Activated CD8-positive, alpha-beta T cell treated with anti-CD3 and anti-CD28 coated beads, Interleukin-2, amount 10 ng/mL, durations not matched to agents 7 days and 5 days (primary cell): ENCODE data around the gene PDPR. TPM values are rescaled to one million over a fixed set of nuclear protein-coding genes. Genes with fewer than 3 reads are reported as not detected.
"Not testable (repeated sequence)": the region's sequence is repeated elsewhere in the genome, so short reads cannot be mapped to it uniquely, and the experiment has no call there.

ENCODE experiments used
- ATAC-seq: fragments of 150-1000 bp; cut with Tn5 transposase; one replicate; pipeline ENCODE4 v1.10.0; 2021; ENCODE audit warnings: moderate library complexity
- CTCF ChIA-PET: fragments of 350-600 bp; sonication (Branson Sonifier 250); formaldehyde crosslinking; loops from one replicate; lab custom pipeline; 2021; ENCODE audit warnings: antibody characterized with exemption; lab: Charles Lee
- POLR2A ChIA-PET: fragments of 350-600 bp; sonication (Branson Sonifier 250); formaldehyde crosslinking; loops from one replicate; lab custom pipeline; 2021; ENCODE audit warnings: antibody characterized with exemption; lab: Charles Lee
- DNase-seq: peaks from one replicate; pipeline ENCODE4 v3.0.0-alpha.2; 2020
- H3K27ac Mint-ChIP-seq: one replicate; pipeline ENCODE4 v1.8.0; 2021; ENCODE audit warnings: mild to moderate bottlenecking, mixed read lengths
- H3K27me3 Mint-ChIP-seq: one replicate; pipeline ENCODE4 v1.8.0; 2021; ENCODE audit warnings: low read depth, mixed read lengths
- H3K36me3 Mint-ChIP-seq: one replicate; pipeline ENCODE4 v1.8.0; 2021; ENCODE audit warnings: low read depth, mixed read lengths
- H3K4me1 Mint-ChIP-seq: one replicate; pipeline ENCODE4 v1.8.0; 2021; ENCODE audit warnings: low read depth, mixed read lengths
- H3K4me3 Mint-ChIP-seq: one replicate; pipeline ENCODE4 v1.8.0; 2021; ENCODE audit warnings: mild to moderate bottlenecking, mixed read lengths
- H3K9me3 Mint-ChIP-seq: one replicate; pipeline ENCODE4 v1.8.0; 2022; ENCODE audit warnings: mixed read lengths; ENCODE audit not compliant: insufficient read depth
- total RNA-seq, 2 experiments: library from RNA; stranded (reverse); gene quantifications; one replicate each; pipeline ENCODE4 v1.2.3, GENCODE V29; 2021

Gene PDPR
- total RNA-seq = 10 to 100 TPM; 22.8 to 23.3 TPM

DNA sequence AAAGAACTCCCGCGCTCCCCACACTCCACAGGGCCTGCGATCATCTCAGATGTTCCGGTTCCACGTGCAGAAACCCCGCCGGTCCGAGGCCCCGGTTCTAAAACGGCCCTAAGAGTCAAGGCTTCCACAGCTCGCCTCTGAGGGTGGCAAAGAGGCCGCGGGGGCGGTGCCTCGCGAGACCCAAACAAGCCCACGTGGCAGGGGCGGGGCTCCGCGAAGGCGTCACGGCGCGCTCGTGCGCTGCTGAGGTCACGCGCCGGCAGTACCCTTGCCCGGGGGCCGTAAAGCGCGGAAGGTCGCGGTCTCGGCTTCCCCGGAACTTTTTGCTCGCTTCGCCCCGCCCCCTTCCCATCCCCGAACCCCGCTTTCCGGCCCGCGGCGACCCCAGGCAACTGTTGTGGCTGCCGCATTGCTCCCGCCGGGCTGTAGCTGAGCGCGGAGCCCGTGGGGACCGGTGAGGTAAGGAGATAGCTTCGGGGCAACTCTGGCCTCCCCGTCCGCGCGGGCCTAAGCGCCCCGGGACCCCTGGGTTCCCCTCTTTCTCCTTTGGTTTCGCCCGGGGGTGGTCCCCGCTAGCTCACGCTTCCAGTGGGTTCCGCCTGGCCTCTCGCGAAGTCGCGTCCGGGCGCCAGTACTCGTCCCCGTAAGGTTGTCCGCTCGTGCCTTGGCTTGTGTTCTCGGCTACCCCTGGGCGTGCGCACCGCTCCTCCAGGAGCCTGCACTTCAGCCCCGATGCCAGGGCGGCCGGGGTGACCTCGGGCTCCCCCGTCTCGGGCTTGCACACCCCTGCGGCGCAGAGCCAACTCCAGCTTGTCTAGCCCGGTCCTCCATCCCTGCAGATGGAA, at the start of gene PDPR:
Gene PDPR (plus strand): TSS at position 351 of the 845 bp plus-strand sequence. CDS start 6,161 bp downstream, outside the sequence.
- peak within 1 kb of the TSS; percentile 75 for H3K27ac Mint-ChIP-seq
- ATAC-seq (peak; percentile 97), DNase-seq (peak; percentile 95)
- peak within 1 kb of the TSS; percentile 89 for H3K4me3 Mint-ChIP-seq
- ChIA-PET POLR2A (interaction anchor here (0.6 kb wide), 1 partner anchor 45 kb away, joined by 3 read pairs; no protein-coding TSS in a partner anchor), CTCF (interaction anchor here (0.8 kb wide), 1 partner anchor 538 kb away, joined by 3 read pairs; no protein-coding TSS in a partner anchor)
- H3K4me1 Mint-ChIP-seq = peaks cover 20% of the 10 kb centered on the region
- not testable (repeated sequence) for H3K9me3 Mint-ChIP-seq, H3K36me3 Mint-ChIP-seq, H3K27me3 Mint-ChIP-seq

DNA sequence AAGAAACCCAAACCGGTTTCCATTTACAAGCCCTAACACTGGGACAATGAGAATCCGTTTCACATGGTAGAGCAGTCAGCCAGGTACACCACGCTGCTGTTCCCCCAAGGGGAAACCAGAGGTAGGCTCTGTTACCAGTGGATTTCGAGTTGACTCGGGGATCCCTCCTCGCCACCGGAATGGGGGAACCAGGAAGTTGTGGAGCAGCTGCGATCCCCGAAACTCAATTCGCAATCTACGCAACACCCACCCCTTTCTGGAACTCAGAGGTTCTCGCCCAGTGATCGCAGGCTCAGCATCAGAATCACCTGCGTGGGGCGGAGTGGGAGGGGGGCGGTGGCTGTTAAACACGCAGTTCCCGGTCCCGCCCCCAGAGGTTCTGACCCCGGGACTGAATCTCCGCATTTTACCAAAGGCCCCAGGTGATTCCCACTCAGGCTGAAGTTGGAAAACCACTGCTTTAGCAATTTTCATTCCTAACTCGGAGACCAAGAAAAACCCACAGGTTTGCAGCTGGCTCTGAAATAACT, 49.2 kb upstream of the PDPR start:
- peak overlapping the region; percentile 78 for H3K4me3 Mint-ChIP-seq
- H3K36me3 Mint-ChIP-seq, H3K4me1 Mint-ChIP-seq, H3K27ac Mint-ChIP-seq, POLR2A ChIA-PET, CTCF ChIA-PET, H3K9me3 Mint-ChIP-seq, H3K27me3 Mint-ChIP-seq: not testable (repeated sequence)
- ATAC-seq (peak; percentile 38), DNase-seq (peak; percentile 64)

DNA sequence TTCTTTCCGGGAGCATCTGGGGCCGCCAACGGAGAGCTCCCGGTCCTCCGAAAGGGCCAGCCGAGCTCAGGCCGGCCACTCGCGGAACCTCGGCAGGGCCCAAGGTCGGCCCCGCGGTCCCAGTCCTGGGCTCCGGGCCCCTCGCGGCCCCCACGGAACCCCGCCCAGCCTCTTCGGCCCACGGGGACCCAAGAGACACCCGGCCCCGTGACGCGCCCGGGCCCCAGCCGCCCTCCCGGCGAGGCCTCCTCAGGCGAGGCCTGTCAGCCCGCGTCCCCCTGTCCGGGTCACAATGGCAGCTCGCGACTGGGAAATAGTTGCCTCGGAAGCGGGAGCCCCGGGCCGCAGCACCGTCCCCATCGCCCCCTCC, 48.8 kb upstream of the PDPR start:
- H3K9me3 Mint-ChIP-seq, CTCF ChIA-PET, H3K4me1 Mint-ChIP-seq, H3K27ac Mint-ChIP-seq, DNase-seq, H3K36me3 Mint-ChIP-seq, H3K27me3 Mint-ChIP-seq, POLR2A ChIA-PET: not testable (repeated sequence)
- peak; percentile 43 for ATAC-seq
- peak overlapping the region; percentile 78 for H3K4me3 Mint-ChIP-seq

DNA sequence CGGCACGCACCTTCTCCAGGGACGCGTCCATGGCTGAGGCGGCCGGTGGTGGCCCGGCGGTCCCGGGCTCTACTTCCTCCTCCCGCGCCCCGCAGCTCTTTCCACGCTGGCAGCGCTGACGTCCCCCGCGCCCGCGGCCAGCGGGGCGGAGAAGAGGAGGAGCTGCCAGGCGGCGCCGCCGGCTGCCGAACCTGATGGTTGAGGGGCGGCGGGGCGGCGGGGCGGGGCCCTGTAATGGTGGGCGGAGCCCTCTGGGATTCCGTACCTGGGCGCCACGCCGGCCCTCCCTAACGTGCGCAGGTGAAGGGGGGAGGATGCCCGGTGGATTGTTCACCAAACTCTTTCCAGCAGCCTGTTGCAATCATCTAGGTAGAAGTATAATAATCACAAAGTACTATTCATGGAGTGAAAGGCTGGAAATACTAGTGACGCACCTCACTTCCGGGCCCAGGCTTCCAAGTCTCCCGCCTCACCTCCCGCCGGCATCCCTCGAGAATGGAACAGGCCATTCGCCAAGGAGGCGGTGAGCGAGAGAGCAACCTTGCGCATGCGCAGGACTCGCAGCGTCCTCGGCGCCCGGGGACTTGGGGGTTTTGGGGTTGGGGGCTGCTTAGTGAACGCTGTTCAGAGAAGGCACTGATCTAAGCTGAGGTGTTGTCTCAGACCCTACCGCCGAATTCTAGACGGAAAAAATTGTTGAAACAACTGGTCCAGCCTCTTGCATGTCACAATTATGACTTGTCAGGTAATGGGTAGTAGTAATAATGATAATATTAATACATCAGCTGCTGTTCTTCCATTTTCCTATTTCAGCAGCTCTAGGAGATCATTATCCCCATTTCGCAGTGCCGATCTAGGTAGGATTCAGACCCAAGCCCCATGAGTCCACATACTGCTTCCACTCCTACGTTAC, 48.1 kb upstream of the PDPR start:
- H3K4me1 Mint-ChIP-seq, CTCF ChIA-PET: not testable (repeated sequence)
- peak overlapping the region; percentile 82 for H3K4me3 Mint-ChIP-seq

DNA sequence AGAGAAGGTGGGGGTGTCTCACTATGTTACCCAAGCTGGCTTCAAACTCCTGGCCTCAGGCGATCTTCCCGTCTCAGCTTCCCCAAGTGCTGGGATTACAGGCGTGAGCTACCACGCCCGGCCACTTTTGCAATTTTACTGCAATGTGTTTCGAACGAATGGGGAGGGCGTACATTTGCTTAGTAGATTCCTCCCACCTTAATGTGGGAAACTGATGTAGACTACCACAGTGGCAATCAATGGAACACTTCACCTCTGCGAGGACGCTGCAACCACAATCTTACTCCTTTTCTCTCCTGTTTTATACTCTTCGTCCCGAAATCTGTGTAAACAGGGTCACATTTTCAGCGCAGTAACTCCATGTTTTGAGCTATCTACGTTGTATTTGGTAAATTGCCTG, 47.4 kb upstream of the PDPR start:
- H3K36me3 Mint-ChIP-seq, H3K9me3 Mint-ChIP-seq, DNase-seq, H3K27me3 Mint-ChIP-seq, H3K27ac Mint-ChIP-seq, H3K4me1 Mint-ChIP-seq, CTCF ChIA-PET, ATAC-seq, POLR2A ChIA-PET: not testable (repeated sequence)
- peak overlapping the region; percentile 63 for H3K4me3 Mint-ChIP-seq

More for the DNA sequence above, 48.1 kb upstream of the PDPR start:
- H3K27me3 Mint-ChIP-seq, H3K9me3 Mint-ChIP-seq, POLR2A ChIA-PET, H3K36me3 Mint-ChIP-seq: not testable (repeated sequence)
- peak; percentile 93 for DNase-seq
- peak overlapping the region; percentile 77 for H3K27ac Mint-ChIP-seq
- peak; percentile 96 for ATAC-seq

DNA sequence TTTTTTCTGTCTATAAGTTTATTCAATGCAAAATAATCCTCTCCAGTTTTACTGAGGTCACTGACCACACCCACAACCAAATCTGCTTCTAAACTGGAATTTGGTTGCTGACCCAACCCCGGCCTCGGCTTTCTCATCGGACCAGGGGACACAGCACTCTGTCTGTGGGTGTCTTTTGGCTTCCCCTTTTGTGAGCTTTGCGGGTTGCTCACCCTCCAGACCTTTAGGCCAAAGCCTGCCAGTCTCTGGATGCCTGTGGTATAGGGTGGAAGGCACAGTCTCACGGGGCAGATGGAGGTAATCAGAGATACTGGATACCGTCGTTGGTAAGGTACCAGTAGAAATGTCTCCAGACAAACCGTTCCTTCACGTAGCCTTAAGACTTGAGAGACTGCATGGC, 35.1 kb upstream of the PDPR start:
- H3K36me3 Mint-ChIP-seq, H3K27me3 Mint-ChIP-seq, CTCF ChIA-PET, H3K27ac Mint-ChIP-seq, H3K4me1 Mint-ChIP-seq, H3K9me3 Mint-ChIP-seq, POLR2A ChIA-PET, DNase-seq, H3K4me3 Mint-ChIP-seq, ATAC-seq: not testable (repeated sequence)

DNA sequence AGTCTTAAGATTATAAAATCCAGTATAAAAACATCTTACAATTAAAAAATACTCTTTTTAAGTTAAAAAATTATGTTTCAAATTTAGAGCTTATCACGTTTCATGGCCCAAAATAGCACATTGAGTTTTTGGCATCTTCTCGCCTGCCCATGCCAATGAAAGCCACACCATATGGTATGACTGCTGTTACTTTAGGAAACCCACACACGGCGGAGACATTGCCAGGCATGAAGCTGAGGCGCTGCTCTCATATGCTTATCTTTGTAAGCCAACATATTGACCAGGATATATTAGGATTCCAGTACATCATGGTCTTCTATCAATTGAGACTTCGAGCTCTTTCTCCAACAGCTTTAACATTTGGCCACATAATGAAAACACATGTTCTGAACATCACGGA, 32.9 kb upstream of the PDPR start:
- H3K4me1 Mint-ChIP-seq, H3K27ac Mint-ChIP-seq, H3K4me3 Mint-ChIP-seq, POLR2A ChIA-PET, H3K36me3 Mint-ChIP-seq, H3K27me3 Mint-ChIP-seq, DNase-seq, H3K9me3 Mint-ChIP-seq, CTCF ChIA-PET, ATAC-seq: not testable (repeated sequence)

DNA sequence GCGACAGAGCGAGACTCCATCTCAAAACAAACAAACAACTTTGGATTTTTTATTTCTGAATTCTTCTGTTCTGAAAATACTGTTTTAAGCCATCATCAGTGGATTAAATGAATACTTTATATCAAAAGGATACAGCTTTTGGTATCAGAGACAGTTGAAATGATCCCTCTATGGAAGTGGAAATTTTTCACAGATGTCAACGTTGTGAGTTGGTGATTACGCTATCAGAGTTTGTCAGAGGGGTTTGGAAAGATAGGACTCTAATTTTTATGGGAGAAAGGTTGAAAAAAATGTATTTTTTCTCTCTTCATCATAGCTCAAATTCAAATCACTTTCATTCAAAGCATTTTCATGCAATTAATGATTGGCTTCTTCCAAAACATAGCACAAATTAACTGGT, 30.2 kb upstream of the PDPR start:
- H3K4me3 Mint-ChIP-seq, H3K27me3 Mint-ChIP-seq, DNase-seq, H3K27ac Mint-ChIP-seq, POLR2A ChIA-PET, H3K36me3 Mint-ChIP-seq, CTCF ChIA-PET, H3K4me1 Mint-ChIP-seq, H3K9me3 Mint-ChIP-seq, ATAC-seq: not testable (repeated sequence)

DNA sequence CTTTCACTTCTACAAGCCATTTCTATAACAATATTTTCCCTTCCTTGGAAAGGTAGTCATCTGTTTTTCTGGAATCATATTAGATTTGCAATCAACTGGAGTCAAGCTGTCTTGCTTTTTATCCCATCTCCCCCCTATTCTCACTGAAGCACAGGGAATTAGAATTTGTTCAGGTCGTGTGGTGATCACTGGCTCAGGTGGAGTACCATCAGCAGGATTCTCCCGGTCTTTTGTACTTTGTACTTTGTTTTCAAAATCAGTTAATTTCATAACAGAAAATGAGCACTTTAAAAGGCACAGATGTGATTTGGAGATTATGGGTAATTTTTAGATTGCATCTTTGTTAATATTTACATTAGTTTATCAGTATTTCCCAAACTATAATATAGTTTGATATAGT, 26.0 kb upstream of the PDPR start:
- H3K4me1 Mint-ChIP-seq, POLR2A ChIA-PET, H3K36me3 Mint-ChIP-seq, CTCF ChIA-PET, H3K9me3 Mint-ChIP-seq, DNase-seq, H3K4me3 Mint-ChIP-seq, H3K27ac Mint-ChIP-seq, H3K27me3 Mint-ChIP-seq, ATAC-seq: not testable (repeated sequence)

DNA sequence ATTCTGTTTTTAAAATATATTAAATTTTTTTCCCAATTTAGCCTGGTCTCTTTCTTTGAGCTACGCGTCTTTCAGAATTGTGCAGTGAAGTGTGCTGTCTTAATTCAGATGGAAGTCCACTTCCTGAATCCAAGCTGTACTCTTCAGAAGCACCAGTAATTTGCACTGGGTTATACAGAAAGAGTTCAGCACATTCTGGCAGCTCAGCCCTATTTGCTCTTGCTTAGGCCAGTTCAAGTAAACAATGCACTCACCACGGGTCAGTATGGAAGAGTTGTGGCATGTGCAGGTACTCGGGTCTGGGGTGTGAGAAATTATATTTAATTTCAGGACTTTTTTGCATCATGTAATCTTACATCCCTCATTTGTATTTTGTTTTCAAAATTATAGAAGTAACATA, 25.3 kb upstream of the PDPR start:
- H3K4me1 Mint-ChIP-seq, H3K27me3 Mint-ChIP-seq, DNase-seq, CTCF ChIA-PET, H3K4me3 Mint-ChIP-seq, H3K27ac Mint-ChIP-seq, ATAC-seq, H3K9me3 Mint-ChIP-seq, POLR2A ChIA-PET, H3K36me3 Mint-ChIP-seq: not testable (repeated sequence)

DNA sequence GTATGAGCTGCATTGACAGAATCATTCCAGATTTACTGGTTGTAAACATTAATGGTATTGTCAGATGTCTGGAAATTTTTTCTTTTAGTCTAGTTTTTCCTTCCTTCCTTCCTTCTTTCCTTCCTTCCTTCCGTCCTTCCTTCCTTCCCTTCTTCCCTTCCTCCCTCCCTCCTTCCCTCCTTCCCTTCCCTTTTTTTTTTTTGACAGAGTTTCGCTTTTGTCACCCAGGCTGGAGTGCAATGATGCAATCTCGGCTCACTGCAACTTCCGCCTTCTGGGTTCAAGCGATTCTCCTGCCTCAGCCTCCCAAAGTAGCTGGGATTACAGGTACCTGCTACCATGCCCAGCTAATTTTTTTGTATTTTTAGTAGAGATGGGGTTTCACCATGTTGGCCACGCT, 24.8 kb upstream of the PDPR start:
- CTCF ChIA-PET, H3K27me3 Mint-ChIP-seq, H3K9me3 Mint-ChIP-seq, H3K4me3 Mint-ChIP-seq, POLR2A ChIA-PET, H3K4me1 Mint-ChIP-seq, ATAC-seq, H3K36me3 Mint-ChIP-seq, H3K27ac Mint-ChIP-seq, DNase-seq: not testable (repeated sequence)

DNA sequence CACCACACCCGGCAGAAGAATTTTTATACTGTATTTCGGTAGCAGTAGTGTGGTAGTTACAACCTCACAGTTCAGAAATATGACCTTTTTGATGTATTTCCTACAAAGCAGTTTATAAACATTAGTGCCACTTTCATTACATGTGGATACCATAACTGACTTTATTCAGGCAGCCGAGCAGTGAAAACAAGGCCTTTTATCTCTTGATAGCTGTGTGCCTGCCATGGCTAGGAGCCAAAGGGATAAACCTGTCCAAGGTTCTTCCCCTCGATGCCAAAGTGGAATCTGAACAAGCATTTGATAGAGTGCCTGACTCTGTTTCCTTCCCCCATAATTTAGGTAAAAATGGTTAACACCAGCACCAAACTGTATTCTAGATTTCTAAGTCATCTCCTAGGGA, 23.0 kb upstream of the PDPR start:
- H3K4me1 Mint-ChIP-seq, H3K36me3 Mint-ChIP-seq, H3K27ac Mint-ChIP-seq, POLR2A ChIA-PET, DNase-seq, H3K9me3 Mint-ChIP-seq, H3K27me3 Mint-ChIP-seq, ATAC-seq, H3K4me3 Mint-ChIP-seq, CTCF ChIA-PET: not testable (repeated sequence)
